ENCODE data around the gene BASP1. TPM values are rescaled to one million over a fixed set of nuclear protein-coding genes. Genes with fewer than 3 reads are reported as not detected.

BASP1 gene
- total and polyA plus RNA-seq, 10 of the 15 experiments (the other 5 are each of a cell fraction or from before 2014, with no cell fraction given): 27.3 to 190 (median 102) TPM

DNA sequence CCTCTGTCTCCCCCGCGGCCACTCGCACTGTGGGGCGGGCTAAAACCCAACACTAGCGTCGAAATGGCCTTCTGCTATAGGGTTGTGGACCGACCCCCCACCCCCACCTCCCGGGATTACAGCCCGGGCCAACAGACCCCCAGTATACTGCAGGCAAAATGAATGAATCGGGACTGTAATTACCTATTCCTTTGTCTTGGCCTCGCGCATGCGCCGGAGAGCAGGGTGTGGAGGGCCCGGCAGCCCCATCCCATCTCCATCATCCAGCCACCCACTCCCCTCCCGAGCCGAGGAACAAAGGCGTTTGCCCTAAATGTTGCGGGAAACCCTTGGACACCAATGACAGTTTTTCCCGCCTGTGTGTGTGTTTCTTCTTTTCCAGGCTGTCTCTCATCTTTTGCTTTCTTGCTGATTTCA is 1.6 kb downstream of the BASP1 start:
- Histone ChIP-seq H3K9ac (ENCODE audit: control insufficient read depth, insufficient read depth, low read length) (peak overlapping the region; percentile 82), H3K27ac (ENCODE audit: control insufficient read depth, insufficient read depth) (peak overlapping the region; percentile 41), H3K9me3 (replicated peaks; ENCODE audit: control insufficient read depth, insufficient read depth, low read length) (no peaks in the 10 kb centered on the region), H3K79me2 (ENCODE audit: control insufficient read depth, insufficient read depth, low read length) (peaks cover 63% of the 10 kb centered on the region), H3K27me3 (replicated peaks in 1 of 2; ENCODE audit: control insufficient read depth in 2 of 2, insufficient read depth in 2 of 2, low read length in 1 of 2) (no peaks in the 10 kb centered on the region), H2AFZ (ENCODE audit: control insufficient read depth, low read depth, low read length) (peak overlapping the region; percentile 52), H3K4me3 (peak overlapping the region; percentile 85), H3K4me1 (ENCODE audit: control insufficient read depth, insufficient read depth, low read length) (peaks cover 16% of the 10 kb centered on the region), H3K4me2 (ENCODE audit: control insufficient read depth, insufficient read depth) (peak overlapping the region; percentile 78), H4K20me1 (ENCODE audit: control insufficient read depth, insufficient read depth) (no peaks in the 10 kb centered on the region), H3K36me3 (ENCODE audit: control insufficient read depth in 2 of 2, insufficient read depth in 2 of 2, low read length in 1 of 2) (no peaks in the 10 kb centered on the region)
- ChIA-PET SMC1A (ENCODE audit: uncharacterized antibody, unreplicated experiment) (interaction anchor here (2.8 to 11.2 kb wide), 3 partner anchors 36 to 97 kb away, joined by 12 to 150 read pairs (median 18); no protein-coding TSS in a partner anchor), POLR2A (interaction anchor here (1.0 to 1.4 kb wide), 3 partner anchors 10 to 63 kb away, joined by 3 to 5 read pairs (median 4); no protein-coding TSS in a partner anchor), CTCF (interaction anchor here (1.0 kb wide), 1 partner anchor 59 kb away, joined by 3 read pairs; no protein-coding TSS in a partner anchor), RAD21 (ENCODE audit: unreplicated experiment) (interaction anchor here (3.5 to 4.5 kb wide), 2 partner anchors 36 kb away, joined by 13 to 58 read pairs; no protein-coding TSS in a partner anchor)
- BruUV-seq (replicated peaks): no TSS peak
- ATAC-seq (peak; percentile 32), FAIRE-seq (no peak), DNase-seq (ENCODE audit: low read depth, low spot score) (no peak)
- intact Hi-C loops (cut with micrococcal nuclease; ENCODE audit: unreplicated experiment): loop anchor here (1.0 to 10.0 kb wide), 5 partner anchors 60 to 696 kb away; no protein-coding TSS in a partner anchor
- WGBS (ENCODE audit: insufficient coverage, insufficient replicate concordance, low lambda C conversion rate, missing lambda C conversion rate): 3% methylated on average over 20 of the region's 20 CpGs
- in situ Hi-C loops (cut with MboI): loop anchor here (5.0 to 10.0 kb wide), 2 partner anchors 896 to 1088 kb away; no protein-coding TSS in a partner anchor
- TF ChIP-seq EGR1 (IDR thresholded peaks at IDR 0.05; ENCODE audit: borderline replicate concordance in 1 of 2, low read depth in 2 of 2, low read length in 2 of 2) (no peak), SUZ12 (IDR thresholded peaks at IDR 0.05; ENCODE audit: unreplicated experiment) (no peak), RELA (IDR thresholded peaks at IDR 0.05; ENCODE audit: borderline replicate concordance, partially characterized antibody) (no peak), NRF1 (conservative IDR thresholded peaks at IDR 0.05; ENCODE audit: low read depth, low read length) (peak; percentile 64), YY1 (IDR thresholded peaks at IDR 0.05; ENCODE audit: low read depth, low read length) (no peak), BACH1 (IDR thresholded peaks at IDR 0.05; ENCODE audit: borderline replicate concordance) (no peak; the same call in 1 of the 2 replicates), POLR2AphosphoS5 (IDR thresholded peaks at IDR 0.05; ENCODE audit: low read length) (peak; percentile 55; the same call in 1 of the 2 replicates), BCL3 (IDR thresholded peaks at IDR 0.05; ENCODE audit: borderline replicate concordance, insufficient read depth, low read depth, low read length, poor library complexity, severe bottlenecking) (no peak), KAT2A (conservative IDR thresholded peaks at IDR 0.05; ENCODE audit: control insufficient read depth, low read depth, low read length) (no peak), SMC3 (IDR thresholded peaks at IDR 0.05; ENCODE audit: borderline replicate concordance, low read length) (no peak), POLR2AphosphoS2 (IDR thresholded peaks at IDR 0.05; ENCODE audit: low read depth, low read length) (no peak), EP300 (IDR thresholded peaks at IDR 0.05; ENCODE audit: borderline replicate concordance in 1 of 2, control insufficient read depth in 1 of 2, low read depth in 2 of 2, low read length in 2 of 2) (no peak), CTCF (IDR thresholded peaks at IDR 0.05 in 2 of 3, conservative IDR thresholded peaks at IDR 0.05 in 1 of 3; ENCODE audit: control insufficient read depth in 2 of 3, extremely low read depth in 1 of 3, insufficient read depth in 1 of 3, low read depth in 3 of 3, low read length in 3 of 3) (no peak), NFYA (IDR thresholded peaks at IDR 0.05; ENCODE audit: borderline replicate concordance, low read depth, low read length) (no peak), CHD4 (IDR thresholded peaks at IDR 0.05) (no peak), MEF2B (IDR thresholded peaks at IDR 0.05; ENCODE audit: partially characterized antibody, poor library complexity, severe bottlenecking) (peak; percentile 3), ETV6 (conservative IDR thresholded peaks at IDR 0.05 in 1 of 2, IDR thresholded peaks at IDR 0.05 in 1 of 2; ENCODE audit: borderline replicate concordance in 1 of 2, low read depth in 1 of 2) (no peak), ZZZ3 (IDR thresholded peaks at IDR 0.05; ENCODE audit: control insufficient read depth, insufficient read length, low read depth) (no peak), ATF7 (IDR thresholded peaks at IDR 0.05; ENCODE audit: low read depth) (no peak), ZNF24 (IDR thresholded peaks at IDR 0.05) (no peak), MTA3 (IDR thresholded peaks at IDR 0.05; ENCODE audit: borderline replicate concordance, low read length) (no peak)
